ENCODE results near the gene POP7.
A peak's percentile ranks its signal among the peaks of the same experiment; 100 is the strongest.
"Not testable (repeated sequence)": the region's sequence is repeated elsewhere in the genome, so short reads cannot be mapped to it uniquely, and the experiment has no call there.

POP7 gene

DNA sequence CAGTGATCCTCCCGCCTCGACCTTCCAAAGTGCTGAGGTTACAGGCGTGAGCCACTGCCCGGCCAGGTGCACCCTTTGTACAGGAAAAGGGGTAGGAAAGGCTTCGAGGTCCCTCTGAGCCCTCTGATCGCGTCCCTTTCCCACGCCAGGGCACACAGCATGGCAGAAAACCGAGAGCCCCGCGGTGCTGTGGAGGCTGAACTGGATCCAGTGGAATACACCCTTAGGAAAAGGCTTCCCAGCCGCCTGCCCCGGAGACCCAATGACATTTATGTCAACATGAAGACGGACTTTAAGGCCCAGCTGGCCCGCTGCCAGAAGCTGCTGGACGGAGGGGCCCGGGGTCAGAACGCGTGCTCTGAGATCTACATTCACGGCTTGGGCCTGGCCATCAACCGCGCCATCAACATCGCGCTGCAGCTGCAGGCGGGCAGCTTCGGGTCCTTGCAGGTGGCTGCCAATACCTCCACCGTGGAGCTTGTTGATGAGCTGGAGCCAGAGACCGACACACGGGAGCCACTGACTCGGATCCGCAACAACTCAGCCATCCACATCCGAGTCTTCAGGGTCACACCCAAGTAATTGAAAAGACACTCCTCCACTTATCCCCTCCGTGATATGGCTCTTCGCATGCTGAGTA is 871 bp downstream of the POP7 start:
- Histone ChIP-seq H3K27ac (peak overlapping the region; percentile 89), H3K9ac (peak overlapping the region; percentile 96), H3K4me2 (ENCODE audit: low read length) (peak overlapping the region; percentile 93), H3K9me3 (ENCODE audit: control insufficient read depth, low read length) (no peaks in the 10 kb centered on the region), H3K36me3 (ENCODE audit: control insufficient read depth, insufficient read depth, low read length) (no peaks in the 10 kb centered on the region), H3K4me3 (ENCODE audit: low read depth, low read length) (peak overlapping the region; percentile 99), H2AFZ (peak overlapping the region; percentile 98), H3K27me3 (ENCODE audit: control insufficient read depth, insufficient read depth, low read length) (no peaks in the 10 kb centered on the region), H3K79me2 (no peaks in the 10 kb centered on the region), H3K4me1 (peaks cover 5% of the 10 kb centered on the region)
- TF ChIP-seq, protein P1, sequence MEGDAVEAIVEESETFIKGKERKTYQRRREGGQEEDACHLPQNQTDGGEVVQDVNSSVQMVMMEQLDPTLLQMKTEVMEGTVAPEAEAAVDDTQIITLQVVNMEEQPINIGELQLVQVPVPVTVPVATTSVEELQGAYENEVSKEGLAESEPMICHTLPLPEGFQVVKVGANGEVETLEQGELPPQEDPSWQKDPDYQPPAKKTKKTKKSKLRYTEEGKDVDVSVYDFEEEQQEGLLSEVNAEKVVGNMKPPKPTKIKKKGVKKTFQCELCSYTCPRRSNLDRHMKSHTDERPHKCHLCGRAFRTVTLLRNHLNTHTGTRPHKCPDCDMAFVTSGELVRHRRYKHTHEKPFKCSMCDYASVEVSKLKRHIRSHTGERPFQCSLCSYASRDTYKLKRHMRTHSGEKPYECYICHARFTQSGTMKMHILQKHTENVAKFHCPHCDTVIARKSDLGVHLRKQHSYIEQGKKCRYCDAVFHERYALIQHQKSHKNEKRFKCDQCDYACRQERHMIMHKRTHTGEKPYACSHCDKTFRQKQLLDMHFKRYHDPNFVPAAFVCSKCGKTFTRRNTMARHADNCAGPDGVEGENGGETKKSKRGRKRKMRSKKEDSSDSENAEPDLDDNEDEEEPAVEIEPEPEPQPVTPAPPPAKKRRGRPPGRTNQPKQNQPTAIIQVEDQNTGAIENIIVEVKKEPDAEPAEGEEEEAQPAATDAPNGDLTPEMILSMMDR (IDR thresholded peaks at IDR 0.05), result no peak

DNA sequence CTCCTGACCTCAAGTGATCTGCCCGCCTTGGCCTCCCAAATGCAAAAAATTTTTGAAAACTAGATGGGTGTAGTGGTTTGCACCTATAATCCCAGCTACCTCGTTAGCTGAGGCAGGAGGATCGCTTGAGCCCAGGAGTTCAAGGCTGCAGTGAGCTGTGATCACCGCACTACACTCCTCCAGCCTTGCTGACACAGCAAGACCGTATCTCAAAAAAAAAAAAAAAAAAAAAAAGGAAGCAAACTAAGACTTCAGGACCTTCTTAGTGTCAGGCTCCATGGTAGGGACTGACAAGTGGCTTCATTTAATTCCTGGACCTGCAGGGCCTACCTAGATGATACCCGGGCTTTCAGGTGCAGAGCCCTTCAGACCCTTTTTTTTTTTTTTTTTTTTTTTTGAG is 2.5 kb downstream of the POP7 start:
- no peaks in the 10 kb centered on the region for H3K27me3 ChIP-seq (ENCODE audit: control insufficient read depth, insufficient read depth, low read length)
- H3K9me3 ChIP-seq (ENCODE audit: control insufficient read depth, low read length), result no peaks in the 10 kb centered on the region
- H3K4me2 ChIP-seq (ENCODE audit: low read length), result no peak overlapping the region
- no peaks in the 10 kb centered on the region for H3K79me2 ChIP-seq
- TF ChIP-seq, protein P1 (IDR thresholded peaks at IDR 0.05), result no peak
- no peak overlapping the region for H3K9ac ChIP-seq
- no peak overlapping the region for H2AFZ ChIP-seq
- H3K27ac ChIP-seq, result no peak overlapping the region
- H3K36me3 ChIP-seq (ENCODE audit: control insufficient read depth, insufficient read depth, low read length), result no peaks in the 10 kb centered on the region
- H3K4me1 ChIP-seq, result peaks cover 5% of the 10 kb centered on the region
- no peak overlapping the region for H3K4me3 ChIP-seq (ENCODE audit: low read depth, low read length)

DNA sequence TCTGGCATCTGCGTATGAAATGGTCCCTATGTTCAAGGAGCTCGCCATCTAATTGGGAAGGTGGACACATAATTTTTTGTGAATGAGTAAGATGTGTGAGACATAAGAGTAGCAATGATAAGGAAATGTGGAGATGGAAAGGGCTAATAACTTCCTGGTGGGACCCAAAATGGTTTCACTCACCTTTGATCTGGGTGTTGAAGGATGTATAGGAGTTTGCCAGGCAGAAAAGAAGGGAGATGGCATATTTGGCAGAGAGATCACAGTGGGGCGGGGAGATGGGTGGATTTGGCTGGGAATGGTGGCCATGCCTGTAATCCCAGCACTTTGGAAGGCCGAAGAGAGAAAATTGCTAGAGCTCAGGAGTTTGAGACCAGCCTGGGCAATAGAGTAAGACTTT is 4.5 kb downstream of the POP7 start:
- no peak overlapping the region for H3K27ac ChIP-seq
- no peaks in the 10 kb centered on the region for H3K27me3 ChIP-seq (ENCODE audit: control insufficient read depth, insufficient read depth, low read length)
- no peak overlapping the region for H3K4me2 ChIP-seq (ENCODE audit: low read length)
- H3K4me3 ChIP-seq (ENCODE audit: low read depth, low read length), result no peak overlapping the region
- peaks cover 5% of the 10 kb centered on the region for H3K4me1 ChIP-seq
- TF ChIP-seq, protein P1 (IDR thresholded peaks at IDR 0.05), result no peak
- H2AFZ ChIP-seq, result no peak overlapping the region
- no peaks in the 10 kb centered on the region for H3K9me3 ChIP-seq (ENCODE audit: control insufficient read depth, low read length)
- no peaks in the 10 kb centered on the region for H3K36me3 ChIP-seq (ENCODE audit: control insufficient read depth, insufficient read depth, low read length)
- H3K9ac ChIP-seq, result no peak overlapping the region
- no peaks in the 10 kb centered on the region for H3K79me2 ChIP-seq

DNA sequence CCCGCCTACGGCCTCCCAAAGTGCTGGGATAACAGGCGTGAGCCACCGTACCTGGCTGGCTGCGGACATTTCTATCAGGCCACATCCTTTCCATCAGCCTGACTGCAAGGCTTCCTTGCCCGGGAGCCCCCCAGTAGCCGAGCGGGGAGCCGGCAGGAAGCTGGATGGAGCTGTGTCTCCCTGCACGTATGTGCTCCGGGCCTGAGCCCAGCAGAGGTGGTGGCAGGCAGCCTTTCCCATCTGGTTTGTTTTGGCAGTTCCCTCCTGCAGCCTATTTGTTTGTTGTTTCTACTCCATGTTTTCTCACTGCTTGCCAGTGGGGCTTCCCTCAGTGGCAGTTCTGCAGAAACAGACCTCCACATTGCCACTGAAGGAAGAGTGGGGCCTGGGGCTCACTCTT is 5.4 kb downstream of the POP7 start:
- no peaks in the 10 kb centered on the region for H3K36me3 ChIP-seq (ENCODE audit: control insufficient read depth, insufficient read depth, low read length)
- no peak overlapping the region for H3K9ac ChIP-seq
- H3K4me1 ChIP-seq, result peaks cover 5% of the 10 kb centered on the region
- no peaks in the 10 kb centered on the region for H3K9me3 ChIP-seq (ENCODE audit: control insufficient read depth, low read length)
- H3K79me2 ChIP-seq, result no peaks in the 10 kb centered on the region
- H3K27ac ChIP-seq, result no peak overlapping the region
- H3K27me3 ChIP-seq (ENCODE audit: control insufficient read depth, insufficient read depth, low read length), result no peaks in the 10 kb centered on the region
- no peak overlapping the region for H3K4me3 ChIP-seq (ENCODE audit: low read depth, low read length)
- TF ChIP-seq, protein P1 (IDR thresholded peaks at IDR 0.05), result no peak
- H3K4me2 ChIP-seq (ENCODE audit: low read length), result no peak overlapping the region
- H2AFZ ChIP-seq, result no peak overlapping the region

DNA sequence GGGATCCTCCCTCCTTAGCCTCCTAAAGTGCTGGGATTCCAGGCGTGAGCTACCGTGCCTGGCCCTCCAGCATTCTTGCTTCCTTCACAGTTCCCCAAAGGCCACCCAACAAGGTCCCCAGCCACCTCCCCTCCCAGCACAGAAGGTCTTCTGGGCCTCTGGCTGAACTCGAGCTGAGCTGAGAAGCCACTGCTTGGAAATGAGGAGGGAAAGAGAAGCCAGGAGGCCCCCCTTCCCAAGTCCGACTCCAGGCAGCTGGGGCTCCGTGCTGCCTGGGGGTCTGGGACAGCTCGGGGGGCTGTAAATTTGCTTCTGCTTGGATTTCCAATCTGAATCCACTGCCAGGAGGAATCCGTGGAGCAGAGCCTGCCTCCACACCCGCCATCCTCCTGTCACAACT is 8.8 kb downstream of the POP7 start:
- Histone ChIP-seq H3K9ac (no peak overlapping the region), H3K27me3 (ENCODE audit: control insufficient read depth, insufficient read depth, low read length) (no peaks in the 10 kb centered on the region), H3K4me1 (no peaks in the 10 kb centered on the region), H3K36me3 (ENCODE audit: control insufficient read depth, insufficient read depth, low read length) (no peaks in the 10 kb centered on the region), H3K9me3 (ENCODE audit: control insufficient read depth, low read length) (no peaks in the 10 kb centered on the region), H3K4me2 (ENCODE audit: low read length) (no peak overlapping the region), H3K27ac (no peak overlapping the region), H2AFZ (no peak overlapping the region), H3K79me2 (no peaks in the 10 kb centered on the region), H3K4me3 (ENCODE audit: low read depth, low read length) (no peak overlapping the region)
- TF ChIP-seq, protein P1 (IDR thresholded peaks at IDR 0.05), result no peak

DNA sequence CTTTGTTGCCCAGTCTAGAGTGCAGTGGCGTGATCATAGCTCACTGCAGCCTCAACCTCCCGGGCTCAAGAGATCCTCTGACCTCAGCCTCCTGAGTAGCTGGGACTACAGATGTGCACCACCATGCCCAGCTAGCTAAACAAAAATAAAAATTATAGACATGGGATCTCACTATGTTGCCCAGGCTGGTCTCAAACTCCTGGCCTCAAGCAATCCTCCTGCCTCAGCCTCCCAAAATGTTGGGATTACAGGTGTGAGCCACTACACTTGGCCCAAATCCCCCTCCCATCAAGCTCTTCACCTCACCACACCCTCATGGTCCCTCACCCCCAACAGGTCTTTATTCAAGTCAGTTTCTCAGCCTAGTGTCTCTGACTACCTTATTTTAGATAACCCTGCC is 11.2 kb downstream of the POP7 start:
- H3K27me3 ChIP-seq (ENCODE audit: control insufficient read depth, insufficient read depth, low read length), result not testable (repeated sequence)

More for the DNA sequence above, 11.2 kb downstream of the POP7 start:
- not testable (repeated sequence) for H3K36me3 ChIP-seq (ENCODE audit: control insufficient read depth, insufficient read depth, low read length); H3K9ac ChIP-seq; H2AFZ ChIP-seq; H3K9me3 ChIP-seq (ENCODE audit: control insufficient read depth, low read length); H3K79me2 ChIP-seq; H3K27ac ChIP-seq; H3K4me1 ChIP-seq; H3K4me2 ChIP-seq (ENCODE audit: low read length); H3K4me3 ChIP-seq (ENCODE audit: low read depth, low read length)

Measured in parathyroid adenoma (tissue), 2 donors.